Measurements from ENCODE around the gene FBXO41. TPM values are rescaled to one million over a fixed set of nuclear protein-coding genes. Genes with fewer than 3 reads are reported as not detected.

FBXO41 gene
- total RNA-seq, 1 experiment from 2014 or later, result 12.1 TPM

DNA sequence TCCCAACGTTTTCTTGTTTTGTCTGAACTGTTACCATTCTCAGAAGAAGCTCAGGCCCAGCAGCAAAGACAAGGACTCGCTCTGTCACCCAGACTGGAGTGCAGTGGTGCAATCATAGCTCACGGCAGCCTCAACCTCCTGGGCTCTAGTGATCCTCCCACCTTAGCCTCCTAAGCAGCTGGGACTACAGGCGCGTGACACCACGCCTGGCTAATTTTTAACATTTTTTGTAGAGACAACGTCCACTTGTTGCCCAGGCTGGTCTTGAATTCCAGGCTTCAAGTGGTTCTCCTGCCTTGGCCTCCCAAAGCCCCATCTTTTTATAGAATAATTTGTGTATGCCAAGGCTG, 72.2 kb downstream of the FBXO41 start:
- Mint-ChIP-seq H3K27ac (ENCODE audit: unreplicated experiment) (no peak overlapping the region), H3K4me3 (ENCODE audit: unreplicated experiment) (no peak overlapping the region), H3K36me3 (ENCODE audit: insufficient read depth, unreplicated experiment) (peaks cover 10% of the 10 kb centered on the region), H3K9me3 (ENCODE audit: unreplicated experiment) (no peaks in the 10 kb centered on the region), H3K4me1 (ENCODE audit: low read depth, unreplicated experiment) (peaks cover 9% of the 10 kb centered on the region), H3K27me3 (ENCODE audit: insufficient read depth, unreplicated experiment) (no peaks in the 10 kb centered on the region)
- no peaks in the 10 kb centered on the region for H3K27me3 ChIP-seq (replicated peaks; ENCODE audit: control insufficient read depth, insufficient read depth, low read length)
- no peaks in the 10 kb centered on the region for H3K9me3 ChIP-seq
- intact Hi-C loops (cut with micrococcal nuclease; ENCODE audit: unreplicated experiment), result loop anchor here (1.0 to 5.0 kb wide), 5 partner anchors 13 to 319 kb away; no protein-coding TSS in a partner anchor
- H3K4me3 ChIP-seq (ENCODE audit: low read depth, low read length), result no peak overlapping the region
- no peaks in the 10 kb centered on the region for H3K36me3 ChIP-seq (ENCODE audit: control insufficient read depth, insufficient read depth, low read length)
- no TSS peak for BruUV-seq (replicated peaks)
- TF ChIP-seq, protein P1, sequence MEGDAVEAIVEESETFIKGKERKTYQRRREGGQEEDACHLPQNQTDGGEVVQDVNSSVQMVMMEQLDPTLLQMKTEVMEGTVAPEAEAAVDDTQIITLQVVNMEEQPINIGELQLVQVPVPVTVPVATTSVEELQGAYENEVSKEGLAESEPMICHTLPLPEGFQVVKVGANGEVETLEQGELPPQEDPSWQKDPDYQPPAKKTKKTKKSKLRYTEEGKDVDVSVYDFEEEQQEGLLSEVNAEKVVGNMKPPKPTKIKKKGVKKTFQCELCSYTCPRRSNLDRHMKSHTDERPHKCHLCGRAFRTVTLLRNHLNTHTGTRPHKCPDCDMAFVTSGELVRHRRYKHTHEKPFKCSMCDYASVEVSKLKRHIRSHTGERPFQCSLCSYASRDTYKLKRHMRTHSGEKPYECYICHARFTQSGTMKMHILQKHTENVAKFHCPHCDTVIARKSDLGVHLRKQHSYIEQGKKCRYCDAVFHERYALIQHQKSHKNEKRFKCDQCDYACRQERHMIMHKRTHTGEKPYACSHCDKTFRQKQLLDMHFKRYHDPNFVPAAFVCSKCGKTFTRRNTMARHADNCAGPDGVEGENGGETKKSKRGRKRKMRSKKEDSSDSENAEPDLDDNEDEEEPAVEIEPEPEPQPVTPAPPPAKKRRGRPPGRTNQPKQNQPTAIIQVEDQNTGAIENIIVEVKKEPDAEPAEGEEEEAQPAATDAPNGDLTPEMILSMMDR (IDR thresholded peaks at IDR 0.05; ENCODE audit: insufficient read depth in 1 of 2, low read depth in 1 of 2, low read length in 1 of 2, severe bottlenecking in 1 of 2, unreplicated experiment in 1 of 2), result no peak
- no peak for DNase-seq
- POLR2A ChIA-PET, result interaction anchor here (0.5 to 1.9 kb wide), 4 partner anchors 20 to 322 kb away, joined by 4 to 9 read pairs (median 6); partner anchors contain the start of gene PRADC1
- CTCF ChIA-PET, result interaction anchor here (0.6 to 3.2 kb wide), 24 partner anchors 10 to 325 kb away, joined by 3 to 105 read pairs (median 4); partner anchors contain the start of genes CCT7, NOTO, PRADC1 and RAB11FIP5
- peaks cover 20% of the 10 kb centered on the region for H3K4me1 ChIP-seq

DNA sequence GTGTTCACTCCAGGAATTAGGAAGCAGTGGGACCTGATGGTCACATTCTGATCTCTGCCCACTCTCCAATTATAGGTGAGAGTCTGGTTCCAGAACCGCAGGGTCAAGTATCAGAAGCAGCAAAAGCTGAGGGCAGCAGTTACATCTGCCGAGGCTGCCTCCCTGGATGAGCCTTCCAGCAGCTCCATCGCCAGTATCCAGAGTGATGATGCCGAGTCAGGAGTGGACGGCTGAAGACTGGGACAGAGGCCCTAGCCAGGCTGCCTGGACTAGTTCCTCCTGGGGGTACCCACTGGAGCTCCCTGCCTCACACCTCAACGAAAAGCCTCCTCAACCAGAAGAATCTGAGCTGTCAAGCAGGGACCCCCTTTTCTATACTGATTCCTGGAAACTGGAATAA, 73.6 kb downstream of the FBXO41 start:
- Mint-ChIP-seq H3K4me1 (ENCODE audit: low read depth, unreplicated experiment) (peaks cover 7% of the 10 kb centered on the region), H3K9me3 (ENCODE audit: unreplicated experiment) (no peaks in the 10 kb centered on the region), H3K27me3 (ENCODE audit: insufficient read depth, unreplicated experiment) (no peaks in the 10 kb centered on the region), H3K4me3 (ENCODE audit: unreplicated experiment) (no peak overlapping the region), H3K27ac (ENCODE audit: unreplicated experiment) (no peak overlapping the region), H3K36me3 (ENCODE audit: insufficient read depth, unreplicated experiment) (peaks cover 10% of the 10 kb centered on the region)
- DNase-seq, result no peak
- Histone ChIP-seq H3K4me1 (peaks cover 20% of the 10 kb centered on the region), H3K9me3 (no peaks in the 10 kb centered on the region), H3K27me3 (replicated peaks; ENCODE audit: control insufficient read depth, insufficient read depth, low read length) (no peaks in the 10 kb centered on the region), H3K4me3 (ENCODE audit: low read depth, low read length) (no peak overlapping the region), H3K36me3 (ENCODE audit: control insufficient read depth, insufficient read depth, low read length) (no peaks in the 10 kb centered on the region)
- CTCF ChIA-PET, result interaction anchor here (1.3 kb wide), 1 partner anchor 19 kb away, joined by 4 read pairs; no protein-coding TSS in a partner anchor
- no TSS peak for BruUV-seq (replicated peaks)
- TF ChIP-seq, protein P1 (IDR thresholded peaks at IDR 0.05; ENCODE audit: insufficient read depth in 1 of 2, low read depth in 1 of 2, low read length in 1 of 2, severe bottlenecking in 1 of 2, unreplicated experiment in 1 of 2), result no peak
- POLR2A ChIA-PET, result no interaction called here
- intact Hi-C loops (cut with micrococcal nuclease; ENCODE audit: unreplicated experiment), result loop anchor here (5.0 kb wide), 1 partner anchor 48 kb away; no protein-coding TSS in a partner anchor

DNA sequence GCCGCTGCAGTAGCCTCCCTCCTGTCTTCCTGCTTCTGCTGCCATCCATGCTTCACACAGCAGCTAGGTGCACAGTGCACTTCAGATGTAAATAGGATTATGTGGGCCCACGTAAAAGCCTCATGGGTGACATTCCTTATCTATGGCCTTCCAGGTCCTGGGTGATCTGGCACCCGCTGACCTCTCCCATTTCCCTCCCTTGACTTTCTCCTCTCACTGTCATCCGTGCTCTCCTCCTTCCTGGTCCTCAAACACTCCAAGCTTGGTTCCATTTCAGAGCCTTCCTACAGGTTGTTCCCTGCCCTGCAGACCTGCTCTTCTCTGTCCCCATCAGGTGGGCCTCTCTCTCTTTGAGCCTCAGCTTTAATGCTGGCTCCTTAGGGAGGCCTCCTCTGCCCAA, 74.3 kb downstream of the FBXO41 start:
- Mint-ChIP-seq H3K9me3 (ENCODE audit: unreplicated experiment) (no peaks in the 10 kb centered on the region), H3K4me3 (ENCODE audit: unreplicated experiment) (no peak overlapping the region), H3K27ac (ENCODE audit: unreplicated experiment) (no peak overlapping the region), H3K27me3 (ENCODE audit: insufficient read depth, unreplicated experiment) (no peaks in the 10 kb centered on the region), H3K4me1 (ENCODE audit: low read depth, unreplicated experiment) (peaks cover under 1% of the 10 kb centered on the region), H3K36me3 (ENCODE audit: insufficient read depth, unreplicated experiment) (peaks cover 10% of the 10 kb centered on the region)
- no peak overlapping the region for H3K4me3 ChIP-seq (ENCODE audit: low read depth, low read length)
- H3K27me3 ChIP-seq (replicated peaks; ENCODE audit: control insufficient read depth, insufficient read depth, low read length), result no peaks in the 10 kb centered on the region
- CTCF ChIA-PET, result interaction anchor here (0.6 to 3.6 kb wide), 3 partner anchors 18 to 236 kb away, joined by 3 to 19 read pairs (median 4); no protein-coding TSS in a partner anchor
- BruUV-seq (replicated peaks), result no TSS peak
- no peaks in the 10 kb centered on the region for H3K36me3 ChIP-seq (ENCODE audit: control insufficient read depth, insufficient read depth, low read length)
- TF ChIP-seq, protein P1 (IDR thresholded peaks at IDR 0.05; ENCODE audit: insufficient read depth in 1 of 2, low read depth in 1 of 2, low read length in 1 of 2, severe bottlenecking in 1 of 2, unreplicated experiment in 1 of 2), result no peak
- H3K9me3 ChIP-seq, result no peaks in the 10 kb centered on the region
- H3K4me1 ChIP-seq, result peaks cover 15% of the 10 kb centered on the region
- DNase-seq, result no peak
- intact Hi-C loops (cut with micrococcal nuclease; ENCODE audit: unreplicated experiment), result loop anchor here (5.0 kb wide), 1 partner anchor 48 kb away; no protein-coding TSS in a partner anchor
- POLR2A ChIA-PET, result no interaction called here
